Astrocyte (in vitro differentiated cells and primary cell): Measurements from ENCODE around the gene DNER. TPM values are rescaled to one million over a fixed set of nuclear protein-coding genes. Genes with fewer than 3 reads are reported as not detected.

Source experiments
- DNase-seq: peaks from one replicate; pipeline ENCODE4 v3.0.0-alpha.2; 2010; ENCODE audit warnings: low read depth
- FAIRE-seq: peaks from 2 replicates; lab custom pipeline; 2011; peaks lifted over from hg19 to GRCh38; lab: Jason Lieb, UNC
- H2AFZ ChIP-seq: 2 replicates; pipeline ENCODE4 v1.6.0; 2012; ENCODE audit warnings: low read depth, low read length, inconsistent platforms
- H3K27ac ChIP-seq: 2 replicates; pipeline ENCODE4 v1.5.1; 2011; ENCODE audit warnings: low read depth, low read length, inconsistent platforms
- H3K27me3 ChIP-seq: 2 replicates; pipeline ENCODE4 v1.6.0; 2011; ENCODE audit warnings: low read length, inconsistent platforms; ENCODE audit not compliant: insufficient read depth
- H3K36me3 ChIP-seq: 2 replicates; pipeline ENCODE4 v1.5.1; 2011; ENCODE audit warnings: low read length, inconsistent platforms; ENCODE audit not compliant: insufficient read depth
- H3K4me1 ChIP-seq: 2 replicates; pipeline ENCODE4 v1.5.1; 2011; ENCODE audit warnings: low read length, inconsistent platforms; ENCODE audit not compliant: insufficient read depth
- H3K4me2 ChIP-seq: 2 replicates; pipeline ENCODE4 v1.6.0; 2012; ENCODE audit warnings: low read length, inconsistent platforms
- H3K4me3 ChIP-seq: 2 replicates; pipeline ENCODE4 v1.5.1; 2011; ENCODE audit warnings: low read depth, mild to moderate bottlenecking, low read length, inconsistent platforms; ENCODE audit not compliant: insufficient read depth
- H3K79me2 ChIP-seq: 2 replicates; pipeline ENCODE4 v1.6.0; 2012; ENCODE audit warnings: mild to moderate bottlenecking, low read length, inconsistent platforms; ENCODE audit not compliant: insufficient read depth
- H3K9ac ChIP-seq: 2 replicates; pipeline ENCODE4 v1.6.0; 2012; ENCODE audit warnings: mild to moderate bottlenecking, low read length, inconsistent platforms
- H3K9me3 ChIP-seq: 2 replicates; pipeline ENCODE4 v1.5.1; 2012; ENCODE audit warnings: low read depth, mild to moderate bottlenecking, low read length, inconsistent platforms; ENCODE audit not compliant: insufficient read depth
- H4K20me1 ChIP-seq: 2 replicates; pipeline ENCODE4 v1.6.0; 2012; ENCODE audit warnings: low read length, inconsistent platforms; ENCODE audit not compliant: insufficient read depth
- H3K27ac Mint-ChIP-seq: one replicate; pipeline ENCODE4 v1.8.0; 2021; ENCODE audit warnings: mild to moderate bottlenecking, mixed read lengths; ENCODE audit not compliant: unreplicated experiment
- H3K27me3 Mint-ChIP-seq: one replicate; pipeline ENCODE4 v1.8.0; 2021; ENCODE audit warnings: low read depth, mixed read lengths; ENCODE audit not compliant: unreplicated experiment
- H3K36me3 Mint-ChIP-seq: one replicate; pipeline ENCODE4 v1.8.0; 2021; ENCODE audit warnings: low read depth, mixed read lengths; ENCODE audit not compliant: unreplicated experiment
- H3K4me1 Mint-ChIP-seq: one replicate; pipeline ENCODE4 v1.8.0; 2021; ENCODE audit warnings: low read depth, mixed read lengths; ENCODE audit not compliant: unreplicated experiment
- H3K4me3 Mint-ChIP-seq: one replicate; pipeline ENCODE4 v1.8.0; 2021; ENCODE audit warnings: mild to moderate bottlenecking, moderate library complexity, mixed read lengths; ENCODE audit not compliant: unreplicated experiment
- H3K9me3 Mint-ChIP-seq: one replicate; pipeline ENCODE4 v1.8.0; 2021; ENCODE audit warnings: mild to moderate bottlenecking, mixed read lengths; ENCODE audit not compliant: unreplicated experiment
- EZH2 ChIP-seq: IDR thresholded peaks from 2 replicates; pipeline ENCODE4 v1.6.1; 2012; ENCODE audit warnings: mild to moderate bottlenecking, low read length, inconsistent platforms; ENCODE audit not compliant: insufficient read depth
- total RNA-seq: library from RNA; stranded (reverse); gene quantifications from 2 replicates; pipeline ENCODE4 v1.2.1, GENCODE V29; 2021
- TF ChIP-seq, protein P1 (sequence below): IDR thresholded peaks from 2 replicates; pipeline ENCODE4 v1.5.1; 2011; ENCODE audit warnings: low read depth, mild to moderate bottlenecking, inconsistent platforms, low read length, moderate library complexity; ENCODE audit not compliant: insufficient read depth

DNER gene
- total RNA-seq, 1 donor from 2014 or later, result 1.0 TPM

GRCh38 chr2:229447227-229447626, 267.1 kb downstream of the DNER start:
- DNase-seq (no peak), FAIRE-seq (no peak)
- H3K27ac Mint-ChIP-seq, result no peak overlapping the region
- H3K4me1 Mint-ChIP-seq, result peaks cover 21% of the 10 kb centered on the region
- no peak overlapping the region for H3K9ac ChIP-seq
- no peaks in the 10 kb centered on the region for H3K27me3 Mint-ChIP-seq
- no peak overlapping the region for H3K27ac ChIP-seq
- H3K4me2 ChIP-seq, result no peak overlapping the region
- H3K4me1 ChIP-seq, result peaks cover 32% of the 10 kb centered on the region
- H3K36me3 ChIP-seq, result no peaks in the 10 kb centered on the region
- peaks cover 2% of the 10 kb centered on the region for H3K9me3 Mint-ChIP-seq
- H3K36me3 Mint-ChIP-seq, result no peaks in the 10 kb centered on the region
- no peaks in the 10 kb centered on the region for H4K20me1 ChIP-seq
- H3K27me3 ChIP-seq, result no peaks in the 10 kb centered on the region
- no peak for TF ChIP-seq EZH2
- TF ChIP-seq, protein P1, sequence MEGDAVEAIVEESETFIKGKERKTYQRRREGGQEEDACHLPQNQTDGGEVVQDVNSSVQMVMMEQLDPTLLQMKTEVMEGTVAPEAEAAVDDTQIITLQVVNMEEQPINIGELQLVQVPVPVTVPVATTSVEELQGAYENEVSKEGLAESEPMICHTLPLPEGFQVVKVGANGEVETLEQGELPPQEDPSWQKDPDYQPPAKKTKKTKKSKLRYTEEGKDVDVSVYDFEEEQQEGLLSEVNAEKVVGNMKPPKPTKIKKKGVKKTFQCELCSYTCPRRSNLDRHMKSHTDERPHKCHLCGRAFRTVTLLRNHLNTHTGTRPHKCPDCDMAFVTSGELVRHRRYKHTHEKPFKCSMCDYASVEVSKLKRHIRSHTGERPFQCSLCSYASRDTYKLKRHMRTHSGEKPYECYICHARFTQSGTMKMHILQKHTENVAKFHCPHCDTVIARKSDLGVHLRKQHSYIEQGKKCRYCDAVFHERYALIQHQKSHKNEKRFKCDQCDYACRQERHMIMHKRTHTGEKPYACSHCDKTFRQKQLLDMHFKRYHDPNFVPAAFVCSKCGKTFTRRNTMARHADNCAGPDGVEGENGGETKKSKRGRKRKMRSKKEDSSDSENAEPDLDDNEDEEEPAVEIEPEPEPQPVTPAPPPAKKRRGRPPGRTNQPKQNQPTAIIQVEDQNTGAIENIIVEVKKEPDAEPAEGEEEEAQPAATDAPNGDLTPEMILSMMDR, result no peak
- no peaks in the 10 kb centered on the region for H3K79me2 ChIP-seq
- H3K4me3 ChIP-seq, result no peak overlapping the region
- H3K9me3 ChIP-seq, result no peaks in the 10 kb centered on the region
- H2AFZ ChIP-seq, result no peak overlapping the region
- no peak overlapping the region for H3K4me3 Mint-ChIP-seq

DNA sequence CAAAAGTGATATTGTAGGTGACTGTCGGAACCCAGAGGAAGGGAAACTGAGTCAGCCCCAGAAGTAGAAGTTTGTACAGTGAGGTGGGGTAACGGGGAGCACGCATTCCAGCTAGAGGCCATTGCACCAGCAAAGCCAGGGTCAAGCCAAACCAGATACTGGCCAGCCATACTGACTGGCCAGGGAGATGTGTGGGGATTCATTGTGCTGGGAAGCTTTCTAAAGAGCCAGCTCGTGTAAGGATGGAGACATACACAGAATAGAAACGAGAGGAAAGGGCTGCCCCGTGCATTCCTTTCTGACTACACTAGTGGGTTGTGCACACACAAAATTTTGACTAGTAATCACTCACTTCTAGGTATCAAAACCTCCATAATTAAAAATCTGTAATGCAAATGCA, 268.0 kb downstream of the DNER start:
- Mint-ChIP-seq H3K4me3 (no peak overlapping the region), H3K9me3 (peaks cover 2% of the 10 kb centered on the region), H3K36me3 (no peaks in the 10 kb centered on the region), H3K27me3 (no peaks in the 10 kb centered on the region), H3K4me1 (peaks cover 21% of the 10 kb centered on the region), H3K27ac (peak overlapping the region; percentile 88)
- Histone ChIP-seq H3K4me1 (peaks cover 32% of the 10 kb centered on the region), H3K9me3 (no peaks in the 10 kb centered on the region), H3K4me3 (no peak overlapping the region), H2AFZ (peak overlapping the region; percentile 43), H3K9ac (peak overlapping the region; percentile 79), H3K79me2 (no peaks in the 10 kb centered on the region), H4K20me1 (no peaks in the 10 kb centered on the region), H3K36me3 (no peaks in the 10 kb centered on the region), H3K27me3 (no peaks in the 10 kb centered on the region), H3K4me2 (peak overlapping the region; percentile 77), H3K27ac (peak overlapping the region; percentile 97)
- FAIRE-seq (no peak), DNase-seq (no peak)
- TF ChIP-seq, protein P1, result no peak
- no peak for TF ChIP-seq EZH2

- no peaks in the 10 kb centered on the region for H3K36me3 ChIP-seq
- Mint-ChIP-seq H3K4me3 (no peak overlapping the region), H3K27ac (peak overlapping the region; percentile 88), H3K9me3 (peaks cover 2% of the 10 kb centered on the region), H3K4me1 (peaks cover 21% of the 10 kb centered on the region), H3K27me3 (no peaks in the 10 kb centered on the region), H3K36me3 (no peaks in the 10 kb centered on the region)
- peak overlapping the region; percentile 77 for H3K4me2 ChIP-seq
- peak overlapping the region; percentile 97 for H3K27ac ChIP-seq
- H2AFZ ChIP-seq, result peak overlapping the region; percentile 43
- peak; percentile 75 for DNase-seq
- FAIRE-seq, result peak; percentile 37
- no peaks in the 10 kb centered on the region for H4K20me1 ChIP-seq
- peaks cover 32% of the 10 kb centered on the region for H3K4me1 ChIP-seq
- H3K9ac ChIP-seq, result peak overlapping the region; percentile 79
- no peaks in the 10 kb centered on the region for H3K9me3 ChIP-seq
- peak overlapping the region; percentile 4 for H3K4me3 ChIP-seq
- TF ChIP-seq, protein P1, result no peak
- TF ChIP-seq EZH2, result no peak
- no peaks in the 10 kb centered on the region for H3K27me3 ChIP-seq
- no peaks in the 10 kb centered on the region for H3K79me2 ChIP-seq
Observed at GRCh38 chr2:229445501-229446211, 268.7 kb downstream of the DNER start.
